Measurements from ENCODE around the gene SNU13.

DNA sequence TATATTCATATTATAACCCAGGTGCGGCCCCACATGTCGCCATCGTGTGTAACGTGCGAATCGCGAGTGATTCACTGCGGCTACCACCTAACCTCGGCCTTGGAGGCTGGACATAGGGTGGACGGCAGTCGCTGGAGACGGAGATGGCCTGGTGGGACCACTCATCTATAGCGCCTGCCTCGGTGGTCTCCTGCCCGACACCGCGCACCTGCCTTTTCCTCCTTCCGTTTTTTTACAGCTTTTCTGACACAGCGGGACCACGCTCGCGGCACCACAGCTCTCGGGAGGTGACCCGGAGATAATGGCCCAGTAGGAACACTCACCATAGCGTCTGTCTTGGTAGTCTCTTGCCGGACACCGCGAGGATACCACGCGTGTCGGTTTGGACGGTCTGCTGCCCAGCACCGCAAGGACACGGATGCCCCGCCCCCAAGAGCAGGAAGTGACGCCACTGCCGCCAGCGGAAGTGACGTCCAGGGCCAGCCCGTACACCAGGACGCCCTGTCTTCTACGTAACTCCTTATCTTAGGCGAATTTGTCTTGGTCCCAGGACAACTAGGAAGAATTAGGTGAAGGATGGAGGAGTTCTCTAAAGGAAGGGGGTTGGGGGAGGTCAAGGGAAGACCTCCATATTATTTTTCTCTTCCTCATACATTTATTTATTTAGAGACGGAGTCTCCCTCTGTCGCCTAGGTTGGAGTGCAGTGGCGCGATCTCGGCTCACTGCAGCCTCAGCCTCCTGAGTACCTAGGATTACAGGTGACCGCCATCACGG, 6.4 kb downstream of the SNU13 start:
- TF ChIP-seq, protein P1, sequence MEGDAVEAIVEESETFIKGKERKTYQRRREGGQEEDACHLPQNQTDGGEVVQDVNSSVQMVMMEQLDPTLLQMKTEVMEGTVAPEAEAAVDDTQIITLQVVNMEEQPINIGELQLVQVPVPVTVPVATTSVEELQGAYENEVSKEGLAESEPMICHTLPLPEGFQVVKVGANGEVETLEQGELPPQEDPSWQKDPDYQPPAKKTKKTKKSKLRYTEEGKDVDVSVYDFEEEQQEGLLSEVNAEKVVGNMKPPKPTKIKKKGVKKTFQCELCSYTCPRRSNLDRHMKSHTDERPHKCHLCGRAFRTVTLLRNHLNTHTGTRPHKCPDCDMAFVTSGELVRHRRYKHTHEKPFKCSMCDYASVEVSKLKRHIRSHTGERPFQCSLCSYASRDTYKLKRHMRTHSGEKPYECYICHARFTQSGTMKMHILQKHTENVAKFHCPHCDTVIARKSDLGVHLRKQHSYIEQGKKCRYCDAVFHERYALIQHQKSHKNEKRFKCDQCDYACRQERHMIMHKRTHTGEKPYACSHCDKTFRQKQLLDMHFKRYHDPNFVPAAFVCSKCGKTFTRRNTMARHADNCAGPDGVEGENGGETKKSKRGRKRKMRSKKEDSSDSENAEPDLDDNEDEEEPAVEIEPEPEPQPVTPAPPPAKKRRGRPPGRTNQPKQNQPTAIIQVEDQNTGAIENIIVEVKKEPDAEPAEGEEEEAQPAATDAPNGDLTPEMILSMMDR (IDR thresholded peaks at IDR 0.05): no peak
- TF ChIP-seq POLR2A (IDR thresholded peaks at IDR 0.05) (peak in 1 of 2 donors; percentile 80), EP300 (IDR thresholded peaks at IDR 0.05) (no peak), POLR2AphosphoS5 (IDR thresholded peaks at IDR 0.05) (no peak)
